ENCODE data around the gene DCTN3. TPM values are rescaled to one million over a fixed set of nuclear protein-coding genes. Genes with fewer than 3 reads are reported as not detected.
A peak's percentile ranks its signal among the peaks of the same experiment; 100 is the strongest.

DCTN3 gene
- total and polyA plus RNA-seq, 2 experiments from 2014 or later, result 12.9 to 17.9 TPM

GRCh38 chr9:34650816-34651215 lies 30.5 kb upstream of the DCTN3 start (continued):
- TF ChIP-seq ZNF462 (CRISPR knock-in tag; IDR thresholded peaks at IDR 0.05), result no peak
- TF ChIP-seq ZNF331 (CRISPR knock-in tag; IDR thresholded peaks at IDR 0.05; ENCODE audit: low read depth), result no peak
- TF ChIP-seq STAT1 (IDR thresholded peaks at IDR 0.05; ENCODE audit: unreplicated experiment), result no peak
- TF ChIP-seq ETS1 (IDR thresholded peaks at IDR 0.05), result no peak
- no peak for TF ChIP-seq CREB1 (CRISPR knock-in tag; IDR thresholded peaks at IDR 0.05; ENCODE audit: low read depth)
- no peak for TF ChIP-seq NANOG (IDR thresholded peaks at IDR 0.05; ENCODE audit: borderline replicate concordance)

DNA sequence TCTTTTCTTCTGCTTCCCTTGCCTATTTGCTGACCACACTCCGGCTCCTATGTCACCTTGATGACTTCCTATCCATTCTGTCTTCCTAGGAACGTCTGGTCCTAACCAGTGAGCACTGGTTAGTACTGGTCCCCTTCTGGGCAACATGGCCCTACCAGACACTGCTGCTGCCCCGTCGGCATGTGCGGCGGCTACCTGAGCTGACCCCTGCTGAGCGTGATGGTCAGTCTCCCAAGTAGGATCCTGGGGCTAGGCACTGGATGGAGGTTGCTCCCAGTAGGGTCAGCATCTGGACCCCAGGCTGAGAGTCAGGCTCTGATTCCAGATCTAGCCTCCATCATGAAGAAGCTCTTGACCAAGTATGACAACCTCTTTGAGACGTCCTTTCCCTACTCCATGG lies 28.4 kb upstream of the DCTN3 start:
- no peaks in the 10 kb centered on the region for H3K27me3 ChIP-seq (ENCODE audit: insufficient read depth)
- ATAC-seq, result no peak
- Mint-ChIP-seq H3K36me3 (ENCODE audit: low read depth) (peaks cover 26% of the 10 kb centered on the region), H3K27ac (no peak overlapping the region), H3K4me1 (peaks cover 55% of the 10 kb centered on the region), H3K27me3 (ENCODE audit: insufficient read depth, low read depth, poor library complexity) (peaks cover 9% of the 10 kb centered on the region), H3K4me3 (peak overlapping the region; percentile 19; the same call in 1 of the 3 replicates), H3K9me3 (no peaks in the 10 kb centered on the region; the same call in 2 of the 3 replicates)
- no peak overlapping the region for H3K4me2 ChIP-seq
- no peak overlapping the region for H3K4me3 ChIP-seq
- no peak for DNase-seq (ENCODE audit: low spot score)
- H3F3A ChIP-seq (replicated peaks; ENCODE audit: low read depth), result peaks cover 12% of the 10 kb centered on the region; the same call in 1 of the 2 replicates
- no peak overlapping the region for H3K27ac ChIP-seq (ENCODE audit: low read depth)
- H3K9me2 ChIP-seq (ENCODE audit: insufficient read depth), result no peaks in the 10 kb centered on the region
- H3K79me2 ChIP-seq (replicated peaks; ENCODE audit: insufficient read depth), result peaks cover 6% of the 10 kb centered on the region
- H3K36me3 ChIP-seq (ENCODE audit: insufficient read depth), result peaks cover 3% of the 10 kb centered on the region; the same call in 1 of the 2 replicates
- H2AFZ ChIP-seq, result no peak overlapping the region
- peaks cover 40% of the 10 kb centered on the region for H3K4me1 ChIP-seq (ENCODE audit: insufficient read depth)
- no peaks in the 10 kb centered on the region; the same call in none of the 2 replicates for H4K20me1 ChIP-seq (replicated peaks; ENCODE audit: insufficient read depth)
- no peak for TF ChIP-seq NANOG (IDR thresholded peaks at IDR 0.05; ENCODE audit: borderline replicate concordance)
- TF ChIP-seq EZH2 (IDR thresholded peaks at IDR 0.05; ENCODE audit: low read depth, unreplicated experiment), result no peak
- TF ChIP-seq EZH2phosphoT487 (IDR thresholded peaks at IDR 0.05; ENCODE audit: unreplicated experiment), result no peak
- TF ChIP-seq ZNF114 (CRISPR knock-in tag; IDR thresholded peaks at IDR 0.05), result no peak
- TF ChIP-seq ETS1 (IDR thresholded peaks at IDR 0.05), result no peak
- no peak for TF ChIP-seq STAT1 (IDR thresholded peaks at IDR 0.05; ENCODE audit: unreplicated experiment)
- TF ChIP-seq POLR2AphosphoS5 (IDR thresholded peaks at IDR 0.05; ENCODE audit: low read depth), result no peak
- TF ChIP-seq, protein P1, sequence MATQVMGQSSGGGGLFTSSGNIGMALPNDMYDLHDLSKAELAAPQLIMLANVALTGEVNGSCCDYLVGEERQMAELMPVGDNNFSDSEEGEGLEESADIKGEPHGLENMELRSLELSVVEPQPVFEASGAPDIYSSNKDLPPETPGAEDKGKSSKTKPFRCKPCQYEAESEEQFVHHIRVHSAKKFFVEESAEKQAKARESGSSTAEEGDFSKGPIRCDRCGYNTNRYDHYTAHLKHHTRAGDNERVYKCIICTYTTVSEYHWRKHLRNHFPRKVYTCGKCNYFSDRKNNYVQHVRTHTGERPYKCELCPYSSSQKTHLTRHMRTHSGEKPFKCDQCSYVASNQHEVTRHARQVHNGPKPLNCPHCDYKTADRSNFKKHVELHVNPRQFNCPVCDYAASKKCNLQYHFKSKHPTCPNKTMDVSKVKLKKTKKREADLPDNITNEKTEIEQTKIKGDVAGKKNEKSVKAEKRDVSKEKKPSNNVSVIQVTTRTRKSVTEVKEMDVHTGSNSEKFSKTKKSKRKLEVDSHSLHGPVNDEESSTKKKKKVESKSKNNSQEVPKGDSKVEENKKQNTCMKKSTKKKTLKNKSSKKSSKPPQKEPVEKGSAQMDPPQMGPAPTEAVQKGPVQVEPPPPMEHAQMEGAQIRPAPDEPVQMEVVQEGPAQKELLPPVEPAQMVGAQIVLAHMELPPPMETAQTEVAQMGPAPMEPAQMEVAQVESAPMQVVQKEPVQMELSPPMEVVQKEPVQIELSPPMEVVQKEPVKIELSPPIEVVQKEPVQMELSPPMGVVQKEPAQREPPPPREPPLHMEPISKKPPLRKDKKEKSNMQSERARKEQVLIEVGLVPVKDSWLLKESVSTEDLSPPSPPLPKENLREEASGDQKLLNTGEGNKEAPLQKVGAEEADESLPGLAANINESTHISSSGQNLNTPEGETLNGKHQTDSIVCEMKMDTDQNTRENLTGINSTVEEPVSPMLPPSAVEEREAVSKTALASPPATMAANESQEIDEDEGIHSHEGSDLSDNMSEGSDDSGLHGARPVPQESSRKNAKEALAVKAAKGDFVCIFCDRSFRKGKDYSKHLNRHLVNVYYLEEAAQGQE (IDR thresholded peaks at IDR 0.05; ENCODE audit: unreplicated experiment), result no peak

Data from GM23338 (cell line).